HG02678 (cell line): Measurements from ENCODE around the gene CDC20.
"Not testable (repeated sequence)": the region's sequence is repeated elsewhere in the genome, so short reads cannot be mapped to it uniquely, and the experiment has no call there.

Source experiments
- ATAC-seq: cut with Tn5 transposase; IDR thresholded peaks from one replicate; pipeline ENCODE4 v1.9.1; 2021; ENCODE audit warnings: mild to moderate bottlenecking, moderate library complexity; ENCODE audit not compliant: unreplicated experiment

Gene CDC20

GRCh38 chr1:43354471-43354870, 4.3 kb upstream of the CDC20 start:
- ATAC-seq = no peak

GRCh38 chr1:43354936-43355335, 3.8 kb upstream of the CDC20 start:
- no peak for ATAC-seq

DNA sequence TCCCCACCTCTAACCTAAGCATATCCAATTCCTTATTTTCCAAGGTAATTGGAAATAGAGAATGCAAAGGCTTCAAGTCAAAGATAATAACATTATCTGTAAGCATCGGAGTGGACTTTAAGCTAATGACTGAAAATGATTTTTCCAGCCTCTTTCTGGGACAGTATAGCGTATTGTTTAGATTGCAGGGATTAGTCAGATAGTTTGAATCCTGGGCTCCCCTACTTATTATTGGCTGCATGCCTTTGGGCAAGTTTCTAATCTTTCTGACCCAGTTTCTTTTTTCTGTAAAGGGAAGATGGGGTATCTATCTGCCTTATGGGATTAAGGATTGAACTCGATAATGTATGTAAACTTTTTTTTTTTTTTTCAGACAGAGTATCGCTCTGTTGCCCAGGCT, 1.5 kb upstream of the CDC20 start:
- ATAC-seq = no peak

DNA sequence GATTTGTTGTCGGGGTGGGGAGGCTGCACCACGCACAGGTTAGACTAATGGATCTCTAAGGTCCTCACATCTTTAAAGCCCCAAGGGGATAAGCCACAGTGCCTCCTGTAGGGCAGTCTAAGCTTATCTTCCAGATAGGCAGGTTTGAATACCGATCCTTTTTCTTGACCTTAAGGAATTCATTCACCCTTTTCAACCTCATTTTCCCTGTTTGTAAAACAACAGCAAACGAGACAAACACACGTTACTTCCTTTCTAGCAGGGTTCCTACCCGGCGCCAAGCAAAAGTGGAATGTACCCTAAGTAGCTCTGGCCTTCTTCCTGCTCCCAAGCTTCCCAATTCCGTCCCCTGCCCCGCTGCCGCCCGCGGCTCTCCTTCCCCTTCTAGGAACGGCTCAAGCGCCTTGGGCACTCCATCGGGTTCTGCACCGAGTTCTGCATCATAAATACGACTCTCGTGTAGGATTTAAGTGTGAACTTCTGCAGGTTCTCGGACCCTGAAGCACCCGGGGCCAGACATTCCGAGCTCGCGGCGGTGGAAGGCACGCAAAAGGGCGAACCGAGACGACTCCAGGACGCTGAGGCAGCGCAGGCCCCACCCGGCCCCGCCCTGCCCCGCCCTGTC, 548 bp upstream of the CDC20 start:
- peak; percentile 5 for ATAC-seq

DNA sequence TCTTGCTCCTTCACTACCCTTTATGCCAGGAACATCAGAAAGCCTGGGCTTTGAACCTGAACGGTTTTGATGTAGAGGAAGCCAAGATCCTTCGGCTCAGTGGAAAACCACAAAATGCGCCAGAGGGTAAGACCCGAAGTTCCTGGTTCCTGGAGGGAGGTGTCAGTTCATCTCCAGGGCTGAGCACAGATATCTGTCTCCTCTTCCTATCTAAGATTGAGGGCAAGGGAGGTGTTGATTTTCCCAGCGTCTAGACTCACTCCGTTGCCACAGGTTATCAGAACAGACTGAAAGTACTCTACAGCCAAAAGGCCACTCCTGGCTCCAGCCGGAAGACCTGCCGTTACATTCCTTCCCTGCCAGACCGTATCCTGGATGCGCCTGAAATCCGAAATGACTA, 915 bp downstream of the CDC20 start:
- ATAC-seq = no peak

- ATAC-seq = no peak
Observed at GRCh38 chr1:43360616-43361015, 1.8 kb downstream of the CDC20 start.

DNA sequence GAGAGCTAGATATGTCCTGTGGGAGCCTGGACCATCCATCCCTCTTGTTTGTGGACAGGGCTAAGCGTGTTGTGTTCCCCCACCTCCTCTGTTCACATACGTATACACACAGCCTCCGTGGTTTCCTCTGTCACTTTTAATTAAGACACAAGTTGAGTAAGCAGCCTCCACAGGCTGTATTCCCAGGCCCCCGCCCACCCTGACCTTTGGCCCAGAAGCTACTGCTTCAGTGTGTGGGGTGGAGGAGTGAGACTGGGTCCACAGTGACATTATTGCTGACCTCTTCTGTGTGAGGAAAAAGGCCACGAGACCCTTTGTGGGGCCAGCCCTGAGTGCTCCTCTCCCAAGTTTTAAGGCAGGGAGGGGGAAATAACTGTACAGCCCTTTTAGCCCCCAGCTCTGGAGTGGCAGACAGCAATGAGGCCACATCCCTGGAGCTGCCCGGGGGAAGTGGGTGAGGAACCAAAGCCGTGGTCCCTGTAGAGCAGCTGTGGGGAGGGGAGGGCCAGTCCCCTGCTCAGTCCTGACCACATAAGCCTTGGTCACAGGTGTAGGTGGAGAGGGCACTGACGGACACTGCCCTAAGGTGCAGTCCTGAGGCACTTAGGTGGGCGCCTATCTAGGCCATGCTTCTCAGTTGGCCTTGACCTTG, 4.6 kb downstream of the CDC20 start:
- no peak for ATAC-seq

DNA sequence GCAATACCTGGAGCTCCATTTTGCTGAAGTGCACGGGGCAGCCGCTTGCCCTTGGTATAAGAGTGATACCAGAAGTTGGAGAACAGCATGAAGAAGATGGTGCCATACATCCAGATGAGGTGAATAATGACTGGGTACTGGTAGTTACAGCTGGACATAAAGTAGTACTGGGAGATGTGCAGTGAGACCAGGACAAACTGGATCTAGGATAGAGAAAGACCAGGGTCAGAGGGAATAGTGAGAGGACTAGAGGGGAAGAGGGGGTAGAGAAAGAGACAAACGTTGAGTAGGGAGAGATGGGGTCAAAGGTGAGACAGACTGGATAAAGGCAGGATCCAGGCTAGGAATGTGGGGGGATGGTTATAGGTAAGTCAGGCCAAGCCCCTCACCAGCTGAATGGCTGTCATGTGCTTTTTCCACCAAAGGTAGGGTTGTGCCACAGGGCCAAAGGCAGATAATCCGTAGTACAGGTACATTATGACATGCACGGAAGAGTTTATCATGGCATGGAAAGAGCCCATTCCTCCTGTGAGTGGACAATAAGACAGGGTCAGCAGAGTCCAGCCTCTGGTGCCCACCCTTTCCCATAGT, 5.2 kb downstream of the CDC20 start:
- ATAC-seq = no peak

GRCh38 chr1:43365678-43366077, 6.9 kb downstream of the CDC20 start:
- ATAC-seq = no peak

GRCh38 chr1:43366179-43366578, 7.4 kb downstream of the CDC20 start:
- ATAC-seq = no peak

GRCh38 chr1:43366601-43367025, 7.8 kb downstream of the CDC20 start:
- ATAC-seq = no peak

- ATAC-seq = peak; percentile 54
Observed at GRCh38 chr1:43367026-43367903, 8.5 kb downstream of the CDC20 start.

DNA sequence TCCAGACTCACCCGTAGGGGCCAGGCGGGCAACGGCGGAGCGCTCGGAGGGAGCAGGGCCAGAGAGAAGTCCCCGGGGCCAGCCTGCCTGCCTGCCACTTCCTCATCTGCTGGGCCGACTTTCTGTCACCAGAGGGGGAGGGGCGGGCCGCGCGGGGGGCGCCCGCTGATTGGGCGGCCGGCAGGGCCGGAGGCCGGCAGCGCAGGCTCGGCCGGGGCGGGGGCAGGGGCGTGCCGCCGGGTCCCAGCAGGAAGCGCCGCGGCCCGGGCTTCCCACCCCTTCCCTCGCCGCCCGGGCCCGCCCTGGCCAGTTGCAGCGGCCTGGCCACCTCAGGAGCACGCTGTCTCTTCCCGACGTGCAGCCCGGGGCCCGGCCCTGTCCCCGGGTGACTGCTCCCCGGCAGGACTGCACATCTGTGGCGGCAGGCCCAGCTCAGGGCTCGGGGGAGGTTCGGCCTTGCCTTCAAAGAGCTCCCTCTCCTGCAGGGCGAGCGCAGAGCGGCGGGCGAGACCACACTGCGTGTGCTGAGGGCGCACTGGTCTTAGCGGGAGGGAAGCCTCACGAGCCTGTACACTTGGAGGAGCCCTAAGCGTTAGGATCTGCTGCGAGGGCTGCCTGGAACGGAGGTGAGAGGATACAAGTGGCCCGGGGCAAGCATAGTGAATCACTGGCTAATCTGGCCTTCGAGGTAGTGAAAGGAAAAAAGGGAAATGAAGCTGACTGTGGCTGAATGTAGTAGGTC, 9.3 kb downstream of the CDC20 start, which contains the start of gene ELOVL1:
Gene ELOVL1, minus strand, starts transcription at position 108 of the 742 bp plus-strand sequence. CDS start 2,402 bp downstream, outside the sequence.
- peak; percentile 76 for ATAC-seq

- no peak for ATAC-seq
Observed at GRCh38 chr1:43368646-43369020, 9.9 kb downstream of the CDC20 start.

- not testable (repeated sequence) for ATAC-seq
Observed at GRCh38 chr1:43369779-43370178, 11.0 kb downstream of the CDC20 start.

GRCh38 chr1:43370564-43370963, 11.8 kb downstream of the CDC20 start:
- ATAC-seq = no peak

- ATAC-seq = no peak
Observed at GRCh38 chr1:43372172-43372571, 13.4 kb downstream of the CDC20 start.

- no peak for ATAC-seq
Observed at GRCh38 chr1:43373066-43373940, 14.5 kb downstream of the CDC20 start.

DNA sequence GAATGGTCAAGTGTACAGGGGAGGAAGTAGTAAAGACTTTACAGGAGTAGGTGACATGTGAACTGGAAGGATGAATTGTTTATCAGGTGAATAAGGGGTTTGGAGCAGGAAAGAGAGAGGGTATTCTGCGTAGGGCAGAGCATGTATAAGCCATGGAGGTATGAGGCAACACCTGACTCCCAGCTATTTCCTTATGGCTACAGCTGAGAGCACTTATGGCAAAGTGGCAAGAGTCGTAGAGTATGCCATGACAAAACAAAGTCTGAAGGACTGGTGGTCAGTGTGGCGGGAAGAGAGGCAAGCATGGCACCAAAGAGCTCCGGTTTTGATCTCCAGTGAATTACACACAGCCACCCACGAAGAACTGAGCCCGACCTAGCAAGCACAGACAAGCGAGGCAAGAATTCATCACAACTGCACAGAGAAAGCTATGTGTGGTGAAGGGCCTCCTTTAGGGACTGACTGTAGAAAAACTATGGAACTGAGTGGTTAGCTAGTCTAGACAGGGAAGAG, 18.0 kb downstream of the CDC20 start:
- ATAC-seq = no peak
